Loucy (cell line): Measurements from ENCODE around the gene CATSPER1.

Experiments used
- EZH2phosphoT487 ChIP-seq: fragments of 200-600 bp; IDR thresholded peaks from 2 replicates; pipeline ENCODE4 v1.6.1; 2018; ENCODE audit warnings: antibody characterized with exemption, mild to moderate bottlenecking, moderate library complexity, borderline replicate concordance
- TF ChIP-seq, protein P1 (sequence below): fragments of 200-600 bp; sonication (generic); conservative IDR thresholded peaks from 2 replicates; pipeline ENCODE4 v1.5.1; 2014; ENCODE audit warnings: mild to moderate bottlenecking, antibody characterized with exemption, low read length

DNA sequence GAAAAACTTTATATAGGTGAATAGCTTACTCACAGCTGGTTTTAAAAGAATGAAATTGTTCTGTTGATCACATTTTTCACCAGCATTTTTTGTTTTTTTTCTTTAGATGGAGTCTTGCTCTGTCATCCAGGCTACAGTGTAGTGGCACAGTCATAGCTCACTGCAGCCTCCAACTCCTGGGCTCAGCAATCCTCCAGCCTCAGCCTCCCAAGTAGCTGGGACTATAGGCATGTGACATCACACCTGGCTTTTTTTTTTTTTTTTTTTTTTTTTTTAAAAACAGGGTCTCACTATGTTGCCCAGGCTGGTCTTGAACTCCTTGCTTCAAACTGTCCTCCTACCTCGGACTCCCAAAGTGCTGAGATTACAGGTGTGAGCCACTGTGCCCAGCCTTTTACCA, 47.4 kb upstream of the CATSPER1 start:
- TF ChIP-seq, protein P1, sequence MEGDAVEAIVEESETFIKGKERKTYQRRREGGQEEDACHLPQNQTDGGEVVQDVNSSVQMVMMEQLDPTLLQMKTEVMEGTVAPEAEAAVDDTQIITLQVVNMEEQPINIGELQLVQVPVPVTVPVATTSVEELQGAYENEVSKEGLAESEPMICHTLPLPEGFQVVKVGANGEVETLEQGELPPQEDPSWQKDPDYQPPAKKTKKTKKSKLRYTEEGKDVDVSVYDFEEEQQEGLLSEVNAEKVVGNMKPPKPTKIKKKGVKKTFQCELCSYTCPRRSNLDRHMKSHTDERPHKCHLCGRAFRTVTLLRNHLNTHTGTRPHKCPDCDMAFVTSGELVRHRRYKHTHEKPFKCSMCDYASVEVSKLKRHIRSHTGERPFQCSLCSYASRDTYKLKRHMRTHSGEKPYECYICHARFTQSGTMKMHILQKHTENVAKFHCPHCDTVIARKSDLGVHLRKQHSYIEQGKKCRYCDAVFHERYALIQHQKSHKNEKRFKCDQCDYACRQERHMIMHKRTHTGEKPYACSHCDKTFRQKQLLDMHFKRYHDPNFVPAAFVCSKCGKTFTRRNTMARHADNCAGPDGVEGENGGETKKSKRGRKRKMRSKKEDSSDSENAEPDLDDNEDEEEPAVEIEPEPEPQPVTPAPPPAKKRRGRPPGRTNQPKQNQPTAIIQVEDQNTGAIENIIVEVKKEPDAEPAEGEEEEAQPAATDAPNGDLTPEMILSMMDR: no peak
- TF ChIP-seq EZH2phosphoT487: no peak
